ENCODE results near the gene GLI2. TPM values are rescaled to one million over a fixed set of nuclear protein-coding genes. Genes with fewer than 3 reads are reported as not detected.

Gene GLI2
- total and polyA plus RNA-seq, 8 donors = 0.45 to 2.8 (median 0.68) TPM; not detected in 1

- Histone ChIP-seq H3K27me3 (peaks cover 0 to 15% (median 6%) of the 10 kb centered on the region in 3 donors), H3K4me3 (no peak overlapping the region), H3K36me3 (no peaks in the 10 kb centered on the region), H3K27ac (no peak overlapping the region), H3K9me3 (no peaks in the 10 kb centered on the region), H3K4me1 (no peaks in the 10 kb centered on the region)
- intact Hi-C loops (cut with DNase I; ENCODE audit: low total_unique reads) = no loop called here
- no peak for DNase-seq
- 84 to 93% (median 88%) methylated on average over 4 of the region's 4 CpGs for whole genome bisulfite sequencing, 5 donors
- TF ChIP-seq POLR2AphosphoS5 (IDR thresholded peaks at IDR 0.05) (no peak), POLR2A (IDR thresholded peaks at IDR 0.05) (no peak), EP300 (IDR thresholded peaks at IDR 0.05) (no peak), CTCF (IDR thresholded peaks at IDR 0.05) (no peak)
Observed at GRCh38 chr2:120703330-120703994, 32.2 kb upstream of the GLI2 start.

- no peak overlapping the region for H3K4me3 ChIP-seq
- WGBS, 5 donors = 52 to 75% (median 58%) methylated on average over 1 to 2 of the region's 2 CpGs
Observed at GRCh38 chr2:120704696-120705095, 31.0 kb upstream of the GLI2 start.

GRCh38 chr2:120707816-120708215 is 27.9 kb upstream of the GLI2 start:
- Histone ChIP-seq H3K27me3 (peaks cover 0 to 13% (median 0%) of the 10 kb centered on the region in 3 donors), H3K4me3 (no peak overlapping the region), H3K9me3 (no peaks in the 10 kb centered on the region), H3K4me1 (no peaks in the 10 kb centered on the region), H3K36me3 (no peaks in the 10 kb centered on the region), H3K27ac (no peak overlapping the region)
- TF ChIP-seq POLR2AphosphoS5 (IDR thresholded peaks at IDR 0.05) (no peak), POLR2A (IDR thresholded peaks at IDR 0.05) (no peak), EP300 (IDR thresholded peaks at IDR 0.05) (no peak), CTCF (IDR thresholded peaks at IDR 0.05) (no peak)
- no peak for DNase-seq
- WGBS, 5 donors = 73 to 91% (median 83%) methylated on average over 3 of the region's 3 CpGs
- intact Hi-C loops (cut with DNase I; ENCODE audit: low total_unique reads) = no loop called here

More at GRCh38 chr2:120704696-120705095, 31.0 kb upstream of the GLI2 start:
- DNase-seq = no peak
- H3K27ac ChIP-seq = no peak overlapping the region
- intact Hi-C loops (cut with DNase I; ENCODE audit: low total_unique reads) = no loop called here
- no peaks in the 10 kb centered on the region for H3K4me1 ChIP-seq
- TF ChIP-seq POLR2AphosphoS5 (IDR thresholded peaks at IDR 0.05) (no peak), EP300 (IDR thresholded peaks at IDR 0.05) (no peak), CTCF (IDR thresholded peaks at IDR 0.05) (no peak), POLR2A (IDR thresholded peaks at IDR 0.05) (no peak)
- peaks cover 0 to 18% (median 6%) of the 10 kb centered on the region in 3 donors for H3K27me3 ChIP-seq
- no peaks in the 10 kb centered on the region for H3K36me3 ChIP-seq
- H3K9me3 ChIP-seq = no peaks in the 10 kb centered on the region

- DNase-seq = no peak
- TF ChIP-seq EP300 (IDR thresholded peaks at IDR 0.05) (no peak), POLR2AphosphoS5 (IDR thresholded peaks at IDR 0.05) (no peak), POLR2A (IDR thresholded peaks at IDR 0.05) (no peak), CTCF (IDR thresholded peaks at IDR 0.05) (no peak)
- H3K27ac ChIP-seq = no peak overlapping the region
- H3K4me3 ChIP-seq = no peak overlapping the region
- H3K36me3 ChIP-seq = no peaks in the 10 kb centered on the region
- WGBS, 5 donors = 59 to 77% (median 69%) methylated on average over 14 of the region's 14 CpGs
- intact Hi-C loops (cut with DNase I; ENCODE audit: low total_unique reads) = no loop called here
- no peaks in the 10 kb centered on the region for H3K9me3 ChIP-seq
- H3K27me3 ChIP-seq = peaks cover 0 to 13% (median 0%) of the 10 kb centered on the region in 3 donors
- H3K4me1 ChIP-seq = no peaks in the 10 kb centered on the region
Observed at GRCh38 chr2:120708944-120709607, 26.6 kb upstream of the GLI2 start.
